A549 (cell line): Measurements from ENCODE around the gene MRLN. TPM values are rescaled to one million over a fixed set of nuclear protein-coding genes. Genes with fewer than 3 reads are reported as not detected.

Source experiments
- ATAC-seq, 2 experiments: fragments of 200-7000 bp in 1 of 2; fragments of >200 bp in 1 of 2; cut with Nextera tagmentation in 1 of 2; cut with Tn5 transposase in 1 of 2; 3 replicates each; pipeline versions ENCODE4 v1.8.0 to v1.9.1; 2018 to 2020; ENCODE audit warnings: mild to moderate bottlenecking in 1 of 2, moderate library complexity in 1 of 2
- CTCF ChIA-PET: fragments of 300-600 bp; sonication (Branson Sonifier 250); formaldehyde crosslinking; extraction: SDS; loops from one replicate; lab custom pipeline; 2021; ENCODE audit warnings: antibody characterized with exemption, inconsistent platforms; lab: Yijun Ruan, JAX
- POLR2A ChIA-PET: fragments of 350-600 bp; formaldehyde crosslinking; extraction: SDS; loops from one replicate; lab custom pipeline; 2021; ENCODE audit warnings: antibody characterized with exemption, inconsistent platforms; lab: Yijun Ruan, JAX
- DNase-seq, 2 experiments: peaks; one replicate each; pipeline versions ENCODE4 v3.0.0 to v3.0.0-alpha.2; 2011 to 2016; ENCODE audit warnings: low read depth in 1 of 2, low spot score in 1 of 2
- FAIRE-seq: peaks from 2 replicates; lab custom pipeline; 2011; peaks lifted over from hg19 to GRCh38; lab: Jason Lieb, UNC
- H3K27ac ChIP-seq, 2 experiments: fragments of >200 bp; sonication (Bioruptor Twin); formaldehyde crosslinking; 3 replicates each; pipeline ENCODE4 v1.5.1; 2016 to 2017
- H3K4me1 ChIP-seq: fragments of >200 bp; sonication (Bioruptor Twin); formaldehyde crosslinking; 3 replicates; pipeline ENCODE4 v1.6.1; 2016
- H3K4me2 ChIP-seq: fragments of >200 bp; sonication (Bioruptor Twin); formaldehyde crosslinking; 3 replicates; pipeline ENCODE4 v1.6.1; 2016
- H3K4me3 ChIP-seq: fragments of >200 bp; sonication (Bioruptor Twin); formaldehyde crosslinking; 3 replicates; pipeline ENCODE4 v1.5.1; 2016
- H3K9me3 ChIP-seq: fragments of >200 bp; sonication (Bioruptor Twin); formaldehyde crosslinking; 3 replicates; pipeline ENCODE4 v1.6.1; 2016
- CBX8 ChIP-seq: fragments of 200-600 bp; sonication (generic); IDR thresholded peaks from 2 replicates; pipeline ENCODE4 v1.6.1; 2016
- CEBPB ChIP-seq, 2 experiments: fragments of >200 bp in 1 of 2; sonication (Bioruptor Twin) in 1 of 2; formaldehyde crosslinking in 1 of 2; IDR thresholded peaks; 2 replicates each; pipeline ENCODE4 v1.6.1; 2012 to 2016
- EP300 ChIP-seq, 2 experiments: fragments of >200 bp; sonication (Bioruptor Twin); formaldehyde crosslinking; IDR thresholded peaks; 2 replicates in 1 of 2; 3 replicates in 1 of 2; pipeline ENCODE4 v1.6.1; 2016 to 2017
- ESRRA ChIP-seq: fragments of 150-350 bp; IDR thresholded peaks from 2 replicates; pipeline ENCODE4 v1.6.1; 2014; ENCODE audit warnings: mild to moderate bottlenecking, low read length, borderline replicate concordance
- HDAC2 ChIP-seq: fragments of 200-600 bp; sonication (generic); IDR thresholded peaks from 2 replicates; pipeline ENCODE4 v1.6.1; 2016
- JUNB ChIP-seq: fragments of >200 bp; sonication (Bioruptor Twin); formaldehyde crosslinking; IDR thresholded peaks from 2 replicates; pipeline ENCODE4 v1.6.1; 2016
- KDM1A ChIP-seq: fragments of 200-600 bp; sonication (generic); IDR thresholded peaks from 2 replicates; pipeline ENCODE4 v1.6.1; 2016; ENCODE audit warnings: low read depth, mild to moderate bottlenecking
- MAFK ChIP-seq: fragments of 450-650 bp; IDR thresholded peaks from 2 replicates; pipeline ENCODE4 v1.6.1; 2014; ENCODE audit not compliant: partially characterized antibody
- MYC ChIP-seq: IDR thresholded peaks from 2 replicates; pipeline ENCODE4 v1.6.1; 2012; ENCODE audit warnings: mild to moderate bottlenecking, inconsistent platforms, low read length, improper control_type of control experiment, borderline replicate concordance
- NFE2L2 ChIP-seq: fragments of 150-350 bp; conservative IDR thresholded peaks from 2 replicates; pipeline ENCODE4 v1.6.1; 2014; ENCODE audit warnings: low read length
- NPAS2 ChIP-seq: fragments of 250-450 bp; sonication (Bioruptor Pico); IDR thresholded peaks from 2 replicates; pipeline ENCODE4 v1.8.0; 2022; ENCODE audit warnings: mild to moderate bottlenecking, moderate library complexity, borderline replicate concordance
- NR3C1 ChIP-seq: fragments of >200 bp; sonication (Bioruptor Twin); formaldehyde crosslinking; IDR thresholded peaks from 3 replicates; pipeline ENCODE4 v1.6.1; 2017
- PHF8 ChIP-seq: fragments of 200-600 bp; sonication (generic); IDR thresholded peaks from 2 replicates; pipeline ENCODE4 v1.6.1; 2016; ENCODE audit warnings: low read depth, mild to moderate bottlenecking, antibody characterized with exemption, moderate library complexity, borderline replicate concordance
- RARB ChIP-seq: fragments of 250-450 bp; sonication (Bioruptor Pico); IDR thresholded peaks from 2 replicates; pipeline ENCODE4 v1.8.0; 2021; ENCODE audit warnings: mild to moderate bottlenecking, moderate library complexity
- RNF2 ChIP-seq: fragments of 200-600 bp; sonication (generic); IDR thresholded peaks from 2 replicates; pipeline ENCODE4 v1.6.1; 2016; ENCODE audit warnings: low read depth, mild to moderate bottlenecking, antibody characterized with exemption, moderate library complexity, borderline replicate concordance
- TFCP2L1 ChIP-seq: fragments of 250-450 bp; sonication (Bioruptor Pico); IDR thresholded peaks from 2 replicates; pipeline ENCODE4 v1.5.0; 2021; ENCODE audit warnings: mild to moderate bottlenecking
- TP53 ChIP-seq: fragments of 250-450 bp; sonication (Bioruptor Pico); IDR thresholded peaks from 2 replicates; pipeline ENCODE4 v1.5.0; 2021; ENCODE audit warnings: mild to moderate bottlenecking, moderate library complexity
- ZC3H11A ChIP-seq: fragments of 450-650 bp; IDR thresholded peaks from 2 replicates; pipeline ENCODE4 v1.6.1; 2014; ENCODE audit warnings: antibody characterized with exemption, mild to moderate bottlenecking
- ZFP36 ChIP-seq: fragments of 450-650 bp; IDR thresholded peaks from 2 replicates; pipeline ENCODE4 v1.6.1; 2014; ENCODE audit warnings: borderline replicate concordance; ENCODE audit not compliant: partially characterized antibody
- ZSCAN20 ChIP-seq: fragments of 250-450 bp; sonication (Bioruptor Pico); IDR thresholded peaks from 2 replicates; pipeline ENCODE4 v1.8.0; 2022; ENCODE audit warnings: mild to moderate bottlenecking, moderate library complexity
- WGBS: methylation state at CpG from one replicate; pipeline ENCODE4 v1.1.6; 2017; ENCODE audit errors: missing lambda C conversion rate; 5-methylcytosine and 5-hydroxymethylcytosine counted together
- polyA minus RNA-seq: library from RNA; depleted of rRNA, polyadenylated mRNA; stranded (reverse); fragments of >200 nt; gene quantifications from 2 replicates; pipeline ENCODE4 v1.2.3, GENCODE V29; 2011; rRNA and poly(A)+ RNA removed
- polyA plus RNA-seq, 4 experiments: library from polyadenylated mRNA; depleted of rRNA in 3 of 4; stranded (reverse); fragments of >200 nt; fragmentation: RNase III in 1 of 4; extraction: RNeasy Plus Mini Kit Qiagen cat#74134 plus additional on column Dnase treatment in 1 of 4; gene quantifications; 2 replicates in 3 of 4; 3 replicates in 1 of 4; pipeline ENCODE4 v1.2.3, GENCODE V29; 2011 to 2017
- TF ChIP-seq, protein P1 (sequence below): fragments of >200 bp; sonication (Bioruptor Twin); formaldehyde crosslinking; IDR thresholded peaks from 3 replicates; pipeline ENCODE4 v1.6.1; 2016
- TF ChIP-seq, protein P2 (sequence below): fragments of 250-450 bp; sonication (Bioruptor Pico); IDR thresholded peaks from 2 replicates; pipeline ENCODE4 v1.5.0; 2020; ENCODE audit warnings: low read depth, mild to moderate bottlenecking, moderate library complexity
- TF ChIP-seq, protein P3 (sequence below): IDR thresholded peaks from 2 replicates; pipeline ENCODE4 v1.6.1; 2012
- TF ChIP-seq, protein P4 (sequence below): fragments of 200-600 bp; sonication (generic); IDR thresholded peaks from 2 replicates; pipeline ENCODE4 v1.6.1; 2016; ENCODE audit warnings: antibody characterized with exemption, mild to moderate bottlenecking, moderate library complexity

MRLN gene
- not detected in 2 replicates for polyA plus RNA-seq (2011; rRNA removed)
- polyA plus RNA-seq (2012; cell fraction: cytosol; rRNA removed) = not detected in 2 replicates
- polyA plus RNA-seq (2012; cell fraction: nucleus; rRNA removed) = 0.54 TPM in 1 of 2 replicates, not detected in the other
- polyA plus RNA-seq (2017; fragmentation: RNase III; extraction: RNeasy Plus Mini Kit Qiagen cat#74134 plus additional on column Dnase treatment) = not detected in 3 replicates
- polyA minus RNA-seq = not detected in 2 replicates

DNA sequence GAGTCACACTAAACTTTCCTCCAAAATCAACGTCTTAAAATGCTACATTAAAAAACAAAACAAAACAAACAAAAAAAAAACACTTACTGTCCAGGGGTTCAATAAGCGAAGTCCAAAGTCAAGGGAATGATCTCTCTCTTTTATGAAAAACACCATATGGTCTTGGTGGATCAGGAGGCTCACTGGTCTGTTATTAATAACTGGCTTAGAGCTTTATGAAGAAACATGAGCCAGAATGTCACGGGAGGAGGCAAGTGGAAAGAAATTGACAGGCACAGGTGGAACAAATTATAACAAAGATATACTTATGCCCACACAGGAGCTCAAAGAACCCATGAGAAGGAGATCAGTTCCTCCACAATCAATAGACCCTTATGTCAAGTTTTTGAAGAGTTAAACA lies at the start of gene MRLN:
Gene MRLN (minus strand): TSS at position 189 of the 400 bp plus-strand sequence.
- no peak within 1 kb of the TSS for H3K27ac ChIP-seq
- no peaks in the 10 kb centered on the region for H3K9me3 ChIP-seq
- H3K4me2 ChIP-seq = no peak within 1 kb of the TSS
- ATAC-seq (no peak), DNase-seq (no peak), FAIRE-seq (no peak)
- 0 out of 2 replicates have a peak, but pooled peaks have one; percentile 36 for TF ChIP-seq CBX8
- TF ChIP-seq TFCP2L1 (CRISPR knock-in tag) = no peak
- no peak for TF ChIP-seq MYC
- no peak for TF ChIP-seq PHF8
- H3K4me1 ChIP-seq = no peaks in the 10 kb centered on the region
- POLR2A ChIA-PET = interaction anchor here (0.7 kb wide), 1 partner anchor 40 kb away, joined by 4 read pairs; no protein-coding TSS in a partner anchor
- CTCF ChIA-PET = no interaction called here
- no peak within 1 kb of the TSS for H3K4me3 ChIP-seq
- 6% methylated on average over 3 of the region's 3 CpGs for WGBS

DNA sequence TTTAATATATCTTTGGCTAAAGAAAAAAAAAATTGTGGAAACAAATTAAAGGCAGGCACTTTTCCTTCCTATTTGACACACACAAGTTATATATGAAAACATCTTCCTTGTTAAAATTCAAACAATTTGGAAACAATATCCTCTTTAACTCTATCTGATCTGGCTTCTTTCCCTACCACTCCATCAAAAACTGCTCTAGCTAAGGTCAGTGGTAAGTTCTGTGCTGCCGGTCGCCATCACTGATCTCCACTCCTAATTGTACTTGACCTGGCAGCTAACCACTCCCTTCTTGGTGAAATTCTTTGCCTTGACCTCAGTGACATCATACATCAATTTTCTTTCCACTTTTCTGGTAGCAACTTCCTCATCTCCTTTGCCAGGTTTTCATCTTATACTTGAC lies 47.9 kb upstream of the MRLN start:
- POLR2A ChIA-PET = no interaction called here
- FAIRE-seq = no peak
- Histone ChIP-seq H3K27ac (no peak overlapping the region), H3K9me3 (no peaks in the 10 kb centered on the region), H3K4me2 (no peak overlapping the region), H3K4me3 (no peak overlapping the region), H3K4me1 (no peaks in the 10 kb centered on the region)
- no peak for ATAC-seq
- WGBS = 90% methylated on average over 2 of the region's 2 CpGs
- DNase-seq = no peak
- TF ChIP-seq HDAC2 (no peak), CEBPB (IDR thresholded peaks at IDR 0.05) (no peak), RNF2 (no peak), NR3C1 (no peak), ZFP36 (no peak), NFE2L2 (no peak), ZC3H11A (no peak), TP53 (CRISPR knock-in tag) (no peak), ZSCAN20 (no peak), KDM1A (no peak), ESRRA (no peak), MAFK (no peak), RARB (CRISPR knock-in tag) (no peak), JUNB (no peak), EP300 (IDR thresholded peaks at IDR 0.05) (no peak), NPAS2 (CRISPR knock-in tag) (no peak)
- TF ChIP-seq, protein P1, sequence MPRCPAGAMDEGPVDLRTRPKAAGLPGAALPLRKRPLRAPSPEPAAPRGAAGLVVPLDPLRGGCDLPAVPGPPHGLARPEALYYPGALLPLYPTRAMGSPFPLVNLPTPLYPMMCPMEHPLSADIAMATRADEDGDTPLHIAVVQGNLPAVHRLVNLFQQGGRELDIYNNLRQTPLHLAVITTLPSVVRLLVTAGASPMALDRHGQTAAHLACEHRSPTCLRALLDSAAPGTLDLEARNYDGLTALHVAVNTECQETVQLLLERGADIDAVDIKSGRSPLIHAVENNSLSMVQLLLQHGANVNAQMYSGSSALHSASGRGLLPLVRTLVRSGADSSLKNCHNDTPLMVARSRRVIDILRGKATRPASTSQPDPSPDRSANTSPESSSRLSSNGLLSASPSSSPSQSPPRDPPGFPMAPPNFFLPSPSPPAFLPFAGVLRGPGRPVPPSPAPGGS = no peak
- TF ChIP-seq, protein P2, sequence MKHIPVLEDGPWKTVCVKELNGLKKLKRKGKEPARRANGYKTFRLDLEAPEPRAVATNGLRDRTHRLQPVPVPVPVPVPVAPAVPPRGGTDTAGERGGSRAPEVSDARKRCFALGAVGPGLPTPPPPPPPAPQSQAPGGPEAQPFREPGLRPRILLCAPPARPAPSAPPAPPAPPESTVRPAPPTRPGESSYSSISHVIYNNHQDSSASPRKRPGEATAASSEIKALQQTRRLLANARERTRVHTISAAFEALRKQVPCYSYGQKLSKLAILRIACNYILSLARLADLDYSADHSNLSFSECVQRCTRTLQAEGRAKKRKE = no peak
- TF ChIP-seq, protein P3, sequence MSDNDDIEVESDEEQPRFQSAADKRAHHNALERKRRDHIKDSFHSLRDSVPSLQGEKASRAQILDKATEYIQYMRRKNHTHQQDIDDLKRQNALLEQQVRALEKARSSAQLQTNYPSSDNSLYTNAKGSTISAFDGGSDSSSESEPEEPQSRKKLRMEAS = no peak
- TF ChIP-seq, protein P4, sequence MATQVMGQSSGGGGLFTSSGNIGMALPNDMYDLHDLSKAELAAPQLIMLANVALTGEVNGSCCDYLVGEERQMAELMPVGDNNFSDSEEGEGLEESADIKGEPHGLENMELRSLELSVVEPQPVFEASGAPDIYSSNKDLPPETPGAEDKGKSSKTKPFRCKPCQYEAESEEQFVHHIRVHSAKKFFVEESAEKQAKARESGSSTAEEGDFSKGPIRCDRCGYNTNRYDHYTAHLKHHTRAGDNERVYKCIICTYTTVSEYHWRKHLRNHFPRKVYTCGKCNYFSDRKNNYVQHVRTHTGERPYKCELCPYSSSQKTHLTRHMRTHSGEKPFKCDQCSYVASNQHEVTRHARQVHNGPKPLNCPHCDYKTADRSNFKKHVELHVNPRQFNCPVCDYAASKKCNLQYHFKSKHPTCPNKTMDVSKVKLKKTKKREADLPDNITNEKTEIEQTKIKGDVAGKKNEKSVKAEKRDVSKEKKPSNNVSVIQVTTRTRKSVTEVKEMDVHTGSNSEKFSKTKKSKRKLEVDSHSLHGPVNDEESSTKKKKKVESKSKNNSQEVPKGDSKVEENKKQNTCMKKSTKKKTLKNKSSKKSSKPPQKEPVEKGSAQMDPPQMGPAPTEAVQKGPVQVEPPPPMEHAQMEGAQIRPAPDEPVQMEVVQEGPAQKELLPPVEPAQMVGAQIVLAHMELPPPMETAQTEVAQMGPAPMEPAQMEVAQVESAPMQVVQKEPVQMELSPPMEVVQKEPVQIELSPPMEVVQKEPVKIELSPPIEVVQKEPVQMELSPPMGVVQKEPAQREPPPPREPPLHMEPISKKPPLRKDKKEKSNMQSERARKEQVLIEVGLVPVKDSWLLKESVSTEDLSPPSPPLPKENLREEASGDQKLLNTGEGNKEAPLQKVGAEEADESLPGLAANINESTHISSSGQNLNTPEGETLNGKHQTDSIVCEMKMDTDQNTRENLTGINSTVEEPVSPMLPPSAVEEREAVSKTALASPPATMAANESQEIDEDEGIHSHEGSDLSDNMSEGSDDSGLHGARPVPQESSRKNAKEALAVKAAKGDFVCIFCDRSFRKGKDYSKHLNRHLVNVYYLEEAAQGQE = no peak
- CTCF ChIA-PET = interaction anchor here (1.7 kb wide), 1 partner anchor 8 kb away, joined by 5 read pairs; no protein-coding TSS in a partner anchor
